GM19468 (cell line): ENCODE data around the gene OR1N1.

Source experiments
- ATAC-seq: cut with Tn5 transposase; IDR thresholded peaks from one replicate; pipeline ENCODE4 v1.9.1; 2021; ENCODE audit warnings: mild to moderate bottlenecking, moderate library complexity, moderate number of reproducible peaks; ENCODE audit not compliant: unreplicated experiment; ENCODE audit errors: extremely low read depth

OR1N1 gene

DNA sequence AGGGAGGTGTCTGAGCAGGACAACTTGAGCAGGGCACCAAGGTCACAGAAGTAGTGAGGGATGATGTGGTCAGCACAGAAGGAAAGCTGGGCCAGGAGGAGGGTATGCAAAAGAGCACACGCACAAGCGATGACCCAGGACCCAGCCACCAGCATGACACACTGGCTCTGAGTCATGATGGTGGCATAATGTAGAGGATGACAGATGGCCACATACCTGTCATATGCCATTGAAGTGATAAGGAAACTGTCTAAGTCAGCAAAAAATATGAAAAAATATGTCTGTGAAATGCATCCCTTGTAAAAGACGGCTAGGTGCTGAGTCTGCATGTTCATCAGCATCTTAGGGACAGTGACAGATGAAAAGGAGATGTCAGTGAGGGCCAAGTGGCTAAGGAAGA, 49.7 kb downstream of the OR1N1 start:
- ATAC-seq, result no peak
